HCT116 (cell line): ENCODE measurements around the gene PIP4K2A. TPM values are rescaled to one million over a fixed set of nuclear protein-coding genes. Genes with fewer than 3 reads are reported as not detected.

ENCODE experiments used
- ATAC-seq: fragments of 200-7000 bp; cut with Tn5 transposase; 2 replicates; pipeline ENCODE4 v1.9.1; 2020; ENCODE audit warnings: mild to moderate bottlenecking, moderate library complexity
- BruUV-seq: library from RNA; stranded (reverse); fragments of 400-500 nt; replicated peaks from 2 replicates; lab custom pipeline; 2021; lab: Mats Ljungman, UMichigan
- CTCF ChIA-PET: fragments of 300-600 bp; sonication (Branson Sonifier 250); formaldehyde crosslinking; loops from one replicate; lab custom pipeline; 2021; ENCODE audit warnings: antibody characterized with exemption; lab: Charles Lee
- POLR2A ChIA-PET: fragments of 300-600, 350-600 bp; sonication (Branson Sonifier 250); formaldehyde crosslinking; loops from one replicate; lab custom pipeline; 2021; ENCODE audit warnings: antibody characterized with exemption; lab: Charles Lee
- RAD21 ChIA-PET, 2 experiments: fragments of 300-600 bp; sonication (Branson Sonifier 250); formaldehyde crosslinking; loops; one replicate each; lab custom pipeline; 2023; ENCODE audit warnings: low total read pairs in 2 of 2; ENCODE audit not compliant: uncharacterized antibody in 2 of 2, unreplicated experiment in 2 of 2, low non-redundant PET in 1 of 2; lab: Charles Lee
- DNase-seq: peaks from one replicate; pipeline ENCODE4 v3.0.0-alpha.2; 2010; ENCODE audit warnings: low read depth, low spot score
- H2AFZ ChIP-seq: fragments of 200-600 bp; shearing (Covaris generic), sonication (generic); 2 replicates; pipeline ENCODE4 v1.6.1; 2017; ENCODE audit warnings: low read depth, mixed run types, mixed read lengths, antibody characterized with exemption, low read length; ENCODE audit not compliant: poor library complexity, severe bottlenecking
- H3K27ac ChIP-seq: 2 replicates; pipeline ENCODE4 v1.5.1; 2012; ENCODE audit warnings: low read depth, low read length
- H3K27me3 ChIP-seq: fragments of 200-600 bp; sonication (generic); 2 replicates; pipeline ENCODE4 v1.6.1; 2016; ENCODE audit warnings: mixed run types, low read length, mixed read lengths; ENCODE audit not compliant: insufficient read depth
- H3K36me3 ChIP-seq, 2 experiments: fragments of 200-500 bp in 1 of 2; fragments of 200-600 bp in 1 of 2; sonication (Bioruptor generic) in 1 of 2; sonication (generic) in 1 of 2; 2 replicates each; pipeline versions ENCODE4 v1.5.1 to v1.6.1; 2014 to 2016; ENCODE audit warnings: low read length in 2 of 2, inconsistent platforms in 1 of 2, mixed read lengths in 1 of 2, mixed run types in 1 of 2; ENCODE audit not compliant: insufficient read depth in 2 of 2, control insufficient read depth in 1 of 2
- H3K4me1 ChIP-seq, 2 experiments: fragments of 200-600 bp in 1 of 2; sonication (generic) in 1 of 2; 2 replicates each; pipeline versions ENCODE4 v1.5.1 to v1.6.1; 2012 to 2017; ENCODE audit warnings: low read length in 2 of 2, inconsistent platforms in 1 of 2, mild to moderate bottlenecking in 1 of 2, mixed read lengths in 1 of 2, mixed run types in 1 of 2, moderate library complexity in 1 of 2; ENCODE audit not compliant: insufficient read depth in 2 of 2, control insufficient read depth in 1 of 2
- H3K4me2 ChIP-seq: fragments of 200-600 bp; sonication (generic); 2 replicates; pipeline ENCODE4 v1.6.1; 2017; ENCODE audit warnings: mixed run types, low read length, mixed read lengths
- H3K4me3 ChIP-seq, 2 experiments: fragments of 200-600 bp in 1 of 2; sonication (generic) in 1 of 2; replicated peaks in 1 of 2; 2 replicates each; pipeline ENCODE4 v1.5.1; 2011 to 2016; ENCODE audit warnings: low read length in 2 of 2, control low read depth in 1 of 2, low read depth in 1 of 2, mild to moderate bottlenecking in 1 of 2, mixed read lengths in 1 of 2, mixed run types in 1 of 2
- H3K79me2 ChIP-seq: fragments of 200-600 bp; sonication (generic); 2 replicates; pipeline ENCODE4 v1.6.1; 2017; ENCODE audit warnings: mild to moderate bottlenecking, mixed run types, low read length, moderate library complexity, mixed read lengths; ENCODE audit not compliant: insufficient read depth
- H3K9ac ChIP-seq: fragments of 200-600 bp; sonication (generic); 2 replicates; pipeline ENCODE4 v1.6.1; 2016; ENCODE audit warnings: low read length, mixed read lengths
- H3K9me2 ChIP-seq: fragments of 200-600 bp; sonication (generic), shearing (Covaris generic); 2 replicates; pipeline ENCODE4 v1.6.1; 2017; ENCODE audit warnings: mixed run types, mild to moderate bottlenecking, moderate library complexity; ENCODE audit not compliant: insufficient read depth
- H3K9me3 ChIP-seq, 2 experiments: fragments of 200-500 bp in 1 of 2; fragments of 200-600 bp in 1 of 2; sonication (Bioruptor generic) in 1 of 2; sonication (generic) in 1 of 2; 2 replicates each; pipeline ENCODE4 v1.6.1; 2014 to 2017; ENCODE audit warnings: low read length in 2 of 2, mixed read lengths in 2 of 2, inconsistent platforms in 1 of 2, low read depth in 1 of 2, mild to moderate bottlenecking in 1 of 2, mixed run types in 1 of 2, moderate library complexity in 1 of 2; ENCODE audit not compliant: control insufficient read depth in 1 of 2, insufficient read depth in 1 of 2
- H4K20me1 ChIP-seq: fragments of 200-600 bp; sonication (generic), shearing (Covaris generic); 2 replicates; pipeline ENCODE4 v1.6.1; 2017; ENCODE audit warnings: mixed run types, mild to moderate bottlenecking, moderate library complexity; ENCODE audit not compliant: insufficient read depth
- ATF3 ChIP-seq: IDR thresholded peaks from 2 replicates; pipeline ENCODE4 v1.6.1; 2012
- CEBPB ChIP-seq: IDR thresholded peaks from 2 replicates; pipeline ENCODE4 v1.6.1; 2012; ENCODE audit warnings: low read depth
- FOSL1 ChIP-seq: IDR thresholded peaks from 2 replicates; pipeline ENCODE4 v1.6.1; 2012; ENCODE audit warnings: low read depth
- JUND ChIP-seq: IDR thresholded peaks from 2 replicates; pipeline ENCODE4 v1.6.1; 2012
- RAD21 ChIP-seq: IDR thresholded peaks from 2 replicates; pipeline ENCODE4 v1.6.1; 2012; ENCODE audit warnings: low read depth, mild to moderate bottlenecking
- SP1 ChIP-seq: IDR thresholded peaks from 2 replicates; pipeline ENCODE4 v1.6.1; 2012; ENCODE audit warnings: low read depth
- SRF ChIP-seq: IDR thresholded peaks from 2 replicates; pipeline ENCODE4 v1.6.1; 2012; ENCODE audit warnings: low read depth
- TCF7L2 ChIP-seq: IDR thresholded peaks from 2 replicates; pipeline ENCODE4 v1.7.0; 2011; ENCODE audit warnings: borderline replicate concordance, inconsistent platforms; ENCODE audit not compliant: insufficient read depth, insufficient read length; ENCODE audit errors: extremely low read depth
- YY1 ChIP-seq: IDR thresholded peaks from 2 replicates; pipeline ENCODE4 v1.6.1; 2011; ENCODE audit warnings: low read length, low read depth, moderate library complexity, mild to moderate bottlenecking; ENCODE audit not compliant: insufficient replicate concordance; ENCODE audit errors: extremely low read depth
- intact Hi-C: fragments of 100-400 bp; cut with micrococcal nuclease; formaldehyde crosslinking; loops from 2 replicates; pipeline ENCODE4 v1.10.0; 2022
- total RNA-seq: library from RNA; stranded (reverse); gene quantifications from one replicate; pipeline ENCODE4 v1.2.1, GENCODE V29; 2021; ENCODE audit not compliant: unreplicated experiment
- TF ChIP-seq, protein P1 (sequence below): IDR thresholded peaks from 2 replicates; pipeline ENCODE4 v1.6.1; 2012; ENCODE audit warnings: low read depth

PIP4K2A gene
- total RNA-seq, 1 experiment from 2014 or later = 41.9 TPM

GRCh38 chr10:22599636-22600228 lies 114.6 kb downstream of the PIP4K2A start:
- BruUV-seq = no TSS peak
- H3K9me2 ChIP-seq = no peaks in the 10 kb centered on the region

DNA sequence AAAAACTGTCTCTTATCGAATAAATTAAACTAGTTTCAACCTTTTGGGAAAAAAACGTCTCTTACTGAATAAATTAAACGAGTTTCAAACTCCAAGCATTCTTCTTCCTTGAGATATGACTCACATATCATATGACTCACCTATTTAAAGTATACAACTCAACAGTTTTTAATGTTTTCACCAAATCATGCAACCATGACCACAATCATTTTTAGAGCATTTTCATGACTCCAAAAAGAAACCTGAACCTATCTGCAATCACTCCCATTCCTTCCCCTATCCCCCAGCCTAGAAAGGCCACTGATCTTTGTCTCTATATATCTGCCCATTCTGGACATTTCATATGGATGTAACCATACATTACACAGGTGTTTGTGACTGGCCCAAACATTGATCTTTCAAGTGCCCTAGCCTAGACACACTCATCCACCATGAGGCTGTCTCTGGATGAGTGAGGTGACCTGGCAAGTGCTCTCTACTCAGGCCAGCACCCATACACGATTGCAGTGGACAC lies 115.3 kb downstream of the PIP4K2A start:
- DNase-seq (no peak), ATAC-seq (peak; percentile 83)
- H3K4me1 ChIP-seq = peaks cover 13 to 39% of the 10 kb centered on the region in 2 experiments
- H2AFZ ChIP-seq = no peak overlapping the region
- peak overlapping the region; percentile 23; the same call in 1 of the 2 replicates for H3K9ac ChIP-seq
- POLR2A ChIA-PET = no interaction called here
- no TSS peak for BruUV-seq
- H3K36me3 ChIP-seq = peaks cover 0 to 8% of the 10 kb centered on the region in 2 experiments; a peak in 2 of 4 replicates
- H3K79me2 ChIP-seq = peaks cover 71% of the 10 kb centered on the region
- no peaks in the 10 kb centered on the region for H3K9me2 ChIP-seq
- RAD21 ChIA-PET = no interaction called here
- TF ChIP-seq, protein P1, sequence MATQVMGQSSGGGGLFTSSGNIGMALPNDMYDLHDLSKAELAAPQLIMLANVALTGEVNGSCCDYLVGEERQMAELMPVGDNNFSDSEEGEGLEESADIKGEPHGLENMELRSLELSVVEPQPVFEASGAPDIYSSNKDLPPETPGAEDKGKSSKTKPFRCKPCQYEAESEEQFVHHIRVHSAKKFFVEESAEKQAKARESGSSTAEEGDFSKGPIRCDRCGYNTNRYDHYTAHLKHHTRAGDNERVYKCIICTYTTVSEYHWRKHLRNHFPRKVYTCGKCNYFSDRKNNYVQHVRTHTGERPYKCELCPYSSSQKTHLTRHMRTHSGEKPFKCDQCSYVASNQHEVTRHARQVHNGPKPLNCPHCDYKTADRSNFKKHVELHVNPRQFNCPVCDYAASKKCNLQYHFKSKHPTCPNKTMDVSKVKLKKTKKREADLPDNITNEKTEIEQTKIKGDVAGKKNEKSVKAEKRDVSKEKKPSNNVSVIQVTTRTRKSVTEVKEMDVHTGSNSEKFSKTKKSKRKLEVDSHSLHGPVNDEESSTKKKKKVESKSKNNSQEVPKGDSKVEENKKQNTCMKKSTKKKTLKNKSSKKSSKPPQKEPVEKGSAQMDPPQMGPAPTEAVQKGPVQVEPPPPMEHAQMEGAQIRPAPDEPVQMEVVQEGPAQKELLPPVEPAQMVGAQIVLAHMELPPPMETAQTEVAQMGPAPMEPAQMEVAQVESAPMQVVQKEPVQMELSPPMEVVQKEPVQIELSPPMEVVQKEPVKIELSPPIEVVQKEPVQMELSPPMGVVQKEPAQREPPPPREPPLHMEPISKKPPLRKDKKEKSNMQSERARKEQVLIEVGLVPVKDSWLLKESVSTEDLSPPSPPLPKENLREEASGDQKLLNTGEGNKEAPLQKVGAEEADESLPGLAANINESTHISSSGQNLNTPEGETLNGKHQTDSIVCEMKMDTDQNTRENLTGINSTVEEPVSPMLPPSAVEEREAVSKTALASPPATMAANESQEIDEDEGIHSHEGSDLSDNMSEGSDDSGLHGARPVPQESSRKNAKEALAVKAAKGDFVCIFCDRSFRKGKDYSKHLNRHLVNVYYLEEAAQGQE = no peak
- TF ChIP-seq YY1 (no peak), FOSL1 (peak; percentile 81), JUND (peak; percentile 57), CEBPB (0 out of 2 replicates have a peak, but pooled peaks have one; percentile 25), SP1 (peak; percentile 18; the same call in 1 of the 2 replicates), SRF (no peak)
- intact Hi-C loops = no loop called here
- peak overlapping the region in 1 of 2 experiments; percentile 19; a peak in 2 of 4 replicates for H3K4me3 ChIP-seq
- H3K9me3 ChIP-seq = no peaks in the 10 kb centered on the region
- no peaks in the 10 kb centered on the region for H4K20me1 ChIP-seq
- H3K27me3 ChIP-seq = no peaks in the 10 kb centered on the region
- peak overlapping the region; percentile 64; the same call in 1 of the 2 replicates for H3K27ac ChIP-seq
- CTCF ChIA-PET = no interaction called here
- peak overlapping the region; percentile 69 for H3K4me2 ChIP-seq

More at GRCh38 chr10:22599636-22600228, 114.6 kb downstream of the PIP4K2A start:
- RAD21 ChIA-PET = no interaction called here
- Histone ChIP-seq H3K9ac (peak overlapping the region; percentile 23; the same call in 1 of the 2 replicates), H3K79me2 (peaks cover 76% of the 10 kb centered on the region), H4K20me1 (no peaks in the 10 kb centered on the region), H3K36me3 (peaks cover 0 to 8% of the 10 kb centered on the region in 2 experiments; a peak in 2 of 4 replicates), H3K4me3 (peak overlapping the region in 1 of 2 experiments; percentile 19; a peak in 1 of 4 replicates), H3K9me3 (no peaks in the 10 kb centered on the region), H3K27ac (peak overlapping the region; percentile 64; the same call in 1 of the 2 replicates), H3K4me2 (peak overlapping the region; percentile 69), H3K4me1 (peaks cover 13 to 39% of the 10 kb centered on the region in 2 experiments), H3K27me3 (no peaks in the 10 kb centered on the region), H2AFZ (no peak overlapping the region)
- TF ChIP-seq RAD21 (no peak), ATF3 (no peak), TCF7L2 (no peak)
- CTCF ChIA-PET = no interaction called here
- no peak for DNase-seq
- POLR2A ChIA-PET = no interaction called here
- intact Hi-C loops = no loop called here
- ATAC-seq = 0 out of 2 replicates have a peak, but pooled peaks have one; percentile 7
